ENCODE data around the gene MAP3K13.

DNA sequence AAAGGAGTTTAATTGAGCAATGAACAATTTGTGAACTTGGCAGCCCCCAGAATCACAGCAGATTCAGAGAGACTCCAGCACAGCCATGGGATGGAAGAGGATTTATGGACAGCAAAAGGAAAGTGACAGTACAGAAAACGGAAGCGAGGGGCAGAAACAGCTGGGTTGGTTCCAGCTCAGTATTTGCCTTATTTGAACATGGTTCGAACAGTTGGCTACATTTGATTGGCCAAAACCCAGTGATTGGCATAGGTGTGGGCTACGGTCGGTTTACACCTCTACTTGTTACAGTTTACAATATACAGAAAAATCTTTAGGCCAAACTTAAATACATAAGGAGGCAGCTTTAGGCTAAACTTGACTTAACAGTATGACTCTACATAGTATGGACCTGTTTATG is 9.7 kb upstream of the MAP3K13 start:
- TF ChIP-seq ZNF616 (CRISPR knock-in tag; IDR thresholded peaks at IDR 0.05; ENCODE audit: low read depth) (no peak), ZKSCAN1 (IDR thresholded peaks at IDR 0.05; ENCODE audit: low read length) (no peak), AGO1 (IDR thresholded peaks at IDR 0.05; ENCODE audit: low read depth, low read length, poor library complexity, severe bottlenecking) (no peak)

Data from HepG2 (cell line).